ENCODE data around the gene NUAK1. TPM values are rescaled to one million over a fixed set of nuclear protein-coding genes. Genes with fewer than 3 reads are reported as not detected.

Gene NUAK1
- total RNA-seq, 1 experiment from 2014 or later: 10.1 TPM

GRCh38 chr12:106074706-106075392 is 63.9 kb downstream of the NUAK1 start:
- Mint-ChIP-seq H3K27ac (peak overlapping the region in 2 of 3 experiments; percentile 58 to 84; a peak in 3 of 7 replicates), H3K27me3 (ENCODE audit: low read depth) (no peaks in the 10 kb centered on the region), H3K4me1 (peaks cover 9 to 12% of the 10 kb centered on the region in 2 experiments), H3K4me3 (no peak overlapping the region), H3K9me3 (no peaks in the 10 kb centered on the region), H3K36me3 (ENCODE audit: insufficient read depth in 1 of 3, low read depth in 3 of 3) (peaks cover under 1 to 20% (median 10%) of the 10 kb centered on the region in 3 experiments; a peak in 6 of 7 replicates)
- Histone ChIP-seq H2BK5ac (ENCODE audit: insufficient read length, low read length) (no peak overlapping the region), H3K4me2 (ENCODE audit: insufficient read depth, insufficient read length, low read length) (no peak overlapping the region), H3K18ac (ENCODE audit: insufficient read length, low read depth, low read length) (no peak overlapping the region), H4K20me1 (ENCODE audit: control insufficient read depth, insufficient read depth, insufficient read length) (no peaks in the 10 kb centered on the region), H3K9me3 (ENCODE audit: control insufficient read depth, low read depth, low read length) (no peaks in the 10 kb centered on the region), H3K79me2 (ENCODE audit: insufficient read depth, low read length) (no peaks in the 10 kb centered on the region), H2AFZ (ENCODE audit: low read length) (no peak overlapping the region), H3K79me1 (ENCODE audit: insufficient read depth, low read depth, low read length, poor library complexity, severe bottlenecking) (no peaks in the 10 kb centered on the region), H3K27ac (ENCODE audit: insufficient read length, low read depth, low read length) (no peak overlapping the region), H2BK12ac (ENCODE audit: insufficient read length, low read depth, low read length) (no peak overlapping the region), H3K14ac (ENCODE audit: insufficient read depth, low read length) (no peak overlapping the region), H2AK5ac (ENCODE audit: insufficient read length, low read length) (no peak overlapping the region), H2BK120ac (ENCODE audit: low read depth, low read length, poor library complexity, severe bottlenecking) (no peak overlapping the region), H3K4me1 (ENCODE audit: insufficient read depth, low read length) (peaks cover 2% of the 10 kb centered on the region; the same call in 1 of the 2 replicates), H3K4ac (ENCODE audit: low read depth, low read length) (no peak overlapping the region), H4K8ac (replicated peaks; ENCODE audit: insufficient read length, low read depth, low read length) (no peak overlapping the region), H3K56ac (ENCODE audit: insufficient read length, low read depth, low read length) (no peak overlapping the region), H3K9ac (ENCODE audit: extremely low read depth, insufficient read length, low read length) (no peak overlapping the region), H2BK20ac (ENCODE audit: low read depth, low read length, poor library complexity, severe bottlenecking) (no peak overlapping the region), H4K91ac (ENCODE audit: insufficient read length, low read depth, low read length) (no peak overlapping the region), H3K23ac (ENCODE audit: insufficient read length, low read depth, low read length) (no peak overlapping the region), H3K23me2 (ENCODE audit: insufficient read length, low read depth, low read length, poor library complexity, severe bottlenecking) (no peaks in the 10 kb centered on the region), H2BK15ac (ENCODE audit: low read depth, low read length) (no peak overlapping the region), H3K27me3 (ENCODE audit: insufficient read depth, low read length) (no peaks in the 10 kb centered on the region), H3T11ph (ENCODE audit: low read length) (no peak overlapping the region), H4K5ac (ENCODE audit: insufficient read length, low read depth, low read length) (no peak overlapping the region)
- no CpG with 5 or more reads among the region's 11 CpGs for WGBS (ENCODE audit: extremely low coverage, insufficient read length, low lambda C conversion rate)
- DNase-seq: no peak
- TF ChIP-seq CTCF (conservative IDR thresholded peaks at IDR 0.05): no peak

All from H9 (cell line).